ENCODE measurements around the gene CD109.

- TF ChIP-seq POLR2AphosphoS5 (IDR thresholded peaks at IDR 0.05; ENCODE audit: low read depth, low read length) (no peak), TAF1 (IDR thresholded peaks at IDR 0.05; ENCODE audit: borderline replicate concordance, insufficient read depth, low read length) (no peak), SIN3A (IDR thresholded peaks at IDR 0.05; ENCODE audit: borderline replicate concordance, insufficient read depth, low read length) (no peak), FOXP2 (optimal IDR thresholded peaks at IDR 0.05; ENCODE audit: borderline replicate concordance, extremely low read depth, extremely low read length, insufficient read depth) (no peak)
- TF ChIP-seq, protein P1, sequence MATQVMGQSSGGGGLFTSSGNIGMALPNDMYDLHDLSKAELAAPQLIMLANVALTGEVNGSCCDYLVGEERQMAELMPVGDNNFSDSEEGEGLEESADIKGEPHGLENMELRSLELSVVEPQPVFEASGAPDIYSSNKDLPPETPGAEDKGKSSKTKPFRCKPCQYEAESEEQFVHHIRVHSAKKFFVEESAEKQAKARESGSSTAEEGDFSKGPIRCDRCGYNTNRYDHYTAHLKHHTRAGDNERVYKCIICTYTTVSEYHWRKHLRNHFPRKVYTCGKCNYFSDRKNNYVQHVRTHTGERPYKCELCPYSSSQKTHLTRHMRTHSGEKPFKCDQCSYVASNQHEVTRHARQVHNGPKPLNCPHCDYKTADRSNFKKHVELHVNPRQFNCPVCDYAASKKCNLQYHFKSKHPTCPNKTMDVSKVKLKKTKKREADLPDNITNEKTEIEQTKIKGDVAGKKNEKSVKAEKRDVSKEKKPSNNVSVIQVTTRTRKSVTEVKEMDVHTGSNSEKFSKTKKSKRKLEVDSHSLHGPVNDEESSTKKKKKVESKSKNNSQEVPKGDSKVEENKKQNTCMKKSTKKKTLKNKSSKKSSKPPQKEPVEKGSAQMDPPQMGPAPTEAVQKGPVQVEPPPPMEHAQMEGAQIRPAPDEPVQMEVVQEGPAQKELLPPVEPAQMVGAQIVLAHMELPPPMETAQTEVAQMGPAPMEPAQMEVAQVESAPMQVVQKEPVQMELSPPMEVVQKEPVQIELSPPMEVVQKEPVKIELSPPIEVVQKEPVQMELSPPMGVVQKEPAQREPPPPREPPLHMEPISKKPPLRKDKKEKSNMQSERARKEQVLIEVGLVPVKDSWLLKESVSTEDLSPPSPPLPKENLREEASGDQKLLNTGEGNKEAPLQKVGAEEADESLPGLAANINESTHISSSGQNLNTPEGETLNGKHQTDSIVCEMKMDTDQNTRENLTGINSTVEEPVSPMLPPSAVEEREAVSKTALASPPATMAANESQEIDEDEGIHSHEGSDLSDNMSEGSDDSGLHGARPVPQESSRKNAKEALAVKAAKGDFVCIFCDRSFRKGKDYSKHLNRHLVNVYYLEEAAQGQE (IDR thresholded peaks at IDR 0.05; ENCODE audit: insufficient read depth in 1 of 2, low read depth in 2 of 2, low read length in 2 of 2): no peak
Measured at GRCh38 chr6:73724389-73724788, 28.4 kb downstream of the CD109 start.

Data from PFSK-1 (cell line).